ENCODE results near the gene IKZF4.
"Not testable (repeated sequence)": the region's sequence is repeated elsewhere in the genome, so short reads cannot be mapped to it uniquely, and the experiment has no call there.

IKZF4 gene

DNA sequence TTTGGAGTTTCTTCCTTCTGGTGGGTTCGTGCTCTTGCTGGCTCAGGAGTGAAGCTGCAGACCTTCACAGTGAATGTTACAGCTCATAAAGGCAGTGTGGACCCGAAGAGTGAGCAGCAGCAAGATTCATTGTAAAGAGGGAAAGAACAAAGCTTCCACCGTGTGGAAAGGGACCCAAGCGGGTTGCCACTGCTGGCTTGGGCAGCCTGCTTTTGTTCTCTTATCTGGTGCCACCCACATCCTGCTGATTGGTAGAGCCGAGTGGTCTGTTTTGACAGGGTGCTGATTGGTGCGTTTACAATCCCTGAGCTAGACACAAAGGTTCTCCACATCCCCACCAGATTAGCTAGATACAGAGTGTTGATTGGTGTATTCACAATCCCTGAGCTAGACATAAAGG lies 21.3 kb upstream of the IKZF4 start:
- not testable (repeated sequence) for DNase-seq (ENCODE audit: low read depth, low spot score)

DNA sequence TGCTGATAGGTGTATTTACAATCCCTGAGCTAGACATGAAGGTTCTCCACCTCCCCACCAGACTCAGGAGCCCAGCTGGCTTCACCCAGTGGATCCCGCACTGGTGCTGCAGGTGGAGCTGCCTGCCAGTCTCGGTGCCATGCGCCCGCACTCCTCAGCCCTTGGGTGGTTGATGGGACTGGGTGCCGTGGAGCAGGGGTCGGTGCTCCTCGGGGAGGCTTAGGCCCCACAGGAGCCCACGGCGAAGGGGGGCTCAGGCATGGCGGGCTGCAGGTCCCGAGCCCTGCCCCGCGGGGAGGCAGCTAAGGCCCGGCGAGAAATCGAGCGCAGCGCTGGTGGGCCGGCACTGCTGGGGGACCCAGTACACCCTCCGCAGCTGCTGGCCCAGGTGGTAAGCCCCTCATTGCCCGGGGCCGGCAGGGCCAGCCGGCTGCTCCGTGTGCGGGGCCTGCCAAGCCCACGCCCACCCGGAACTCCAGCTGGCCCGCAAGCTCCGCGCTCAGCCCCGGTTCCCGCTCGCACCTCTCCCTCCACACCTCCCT lies 20.8 kb upstream of the IKZF4 start:
- not testable (repeated sequence) for DNase-seq (ENCODE audit: low read depth, low spot score)

- DNase-seq (ENCODE audit: low read depth, low spot score), result no peak
Observed at GRCh38 chr12:56001487-56002100, 19.2 kb upstream of the IKZF4 start.

GRCh38 chr12:56003376-56003775 lies 17.5 kb upstream of the IKZF4 start:
- not testable (repeated sequence) for DNase-seq (ENCODE audit: low read depth, low spot score)

DNA sequence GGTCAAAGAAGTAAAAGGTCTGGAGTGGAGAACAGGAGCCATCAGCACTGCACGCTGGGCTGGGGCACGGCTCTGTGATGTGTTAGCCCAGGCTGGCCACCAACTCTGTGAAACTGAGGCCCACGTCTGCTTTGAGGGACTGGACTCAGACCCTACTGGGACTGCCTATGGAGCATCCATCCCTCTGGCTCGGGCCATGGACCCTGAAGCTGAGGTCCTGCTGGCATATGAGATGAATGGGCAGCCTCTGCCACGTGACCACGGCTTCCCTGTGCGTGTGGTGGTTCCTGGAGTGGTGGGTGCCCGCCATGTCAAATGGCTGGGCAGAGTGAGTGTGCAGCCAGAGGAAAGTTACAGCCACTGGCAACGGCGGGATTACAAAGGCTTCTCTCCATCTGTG lies 16.6 kb upstream of the IKZF4 start:
- no peak for DNase-seq (ENCODE audit: low read depth, low spot score)

DNA sequence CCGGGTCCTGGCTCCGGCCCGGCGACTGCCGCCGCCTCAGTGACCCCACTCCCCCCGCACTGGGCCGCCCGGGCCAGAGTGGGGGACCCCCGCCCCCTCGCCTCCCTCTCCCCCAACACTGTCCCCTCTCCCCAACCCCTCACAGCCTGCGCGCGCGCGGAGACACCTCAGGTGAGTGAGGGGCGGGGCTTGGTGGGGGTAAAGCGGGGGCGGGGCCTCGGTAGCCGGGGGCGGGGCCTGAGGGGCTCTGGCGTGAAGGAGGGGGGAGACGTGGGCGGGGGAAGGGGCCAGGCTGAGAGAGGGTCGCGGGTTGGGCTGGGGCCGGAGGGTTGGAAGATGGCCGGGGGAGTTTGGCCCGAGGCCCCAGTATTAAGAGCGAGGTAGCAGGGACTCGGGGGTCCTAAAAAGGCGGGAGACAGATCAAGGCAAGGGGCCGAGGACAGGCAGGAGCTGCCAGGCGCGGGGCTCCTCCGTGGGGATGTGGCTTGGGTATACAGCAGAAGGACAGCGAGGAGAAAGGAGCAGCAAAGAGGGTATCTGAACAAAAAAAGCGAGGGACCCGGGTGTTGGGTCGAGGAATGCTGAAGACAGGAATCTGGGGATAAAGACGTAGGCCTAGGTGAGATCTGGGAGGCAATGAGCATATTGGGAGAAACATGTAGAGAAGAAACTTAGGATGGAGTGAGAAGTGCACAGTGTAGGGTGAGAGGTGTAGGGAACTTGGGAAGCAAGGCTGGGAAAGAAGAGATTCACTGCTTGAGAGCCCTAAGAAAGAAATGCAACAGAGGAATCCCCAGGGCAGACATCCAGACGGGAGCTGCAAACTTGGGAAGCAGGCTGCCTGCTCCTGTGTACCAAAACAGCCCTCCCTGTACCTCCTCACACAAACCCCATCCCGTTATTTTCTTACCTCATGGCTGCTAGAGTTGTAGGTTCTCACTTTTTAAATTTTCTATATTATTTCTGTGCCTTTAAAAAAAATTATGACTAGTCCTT lies 13.0 kb upstream of the IKZF4 start:
- DNase-seq (ENCODE audit: low read depth, low spot score), result peak; percentile 32

GRCh38 chr12:56010111-56010570 lies 10.7 kb upstream of the IKZF4 start:
- no peak for DNase-seq (ENCODE audit: low read depth, low spot score)

GRCh38 chr12:56011509-56012090 lies 9.2 kb upstream of the IKZF4 start:
- DNase-seq (ENCODE audit: low read depth, low spot score), result no peak

GRCh38 chr12:56013482-56013881 lies 7.4 kb upstream of the IKZF4 start:
- DNase-seq (ENCODE audit: low read depth, low spot score), result no peak

DNA sequence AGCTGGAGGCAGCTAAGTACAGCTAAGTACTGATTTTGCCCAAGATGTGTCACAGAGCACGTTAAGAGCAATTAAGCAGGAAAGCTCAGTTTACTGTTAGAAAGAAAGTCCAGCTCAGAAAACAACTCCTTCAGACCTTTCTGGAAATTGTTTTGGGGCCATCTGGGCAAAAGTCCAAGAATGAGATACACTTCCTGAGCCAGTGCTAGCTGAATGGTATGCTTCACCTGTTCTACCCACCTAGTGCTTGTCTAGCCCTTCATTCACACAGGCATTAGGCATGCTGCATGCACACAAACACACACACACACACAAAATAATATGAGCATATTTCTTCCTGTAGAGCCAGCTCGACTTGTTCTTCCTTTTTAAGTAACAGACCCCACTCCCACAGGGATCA lies 6.6 kb upstream of the IKZF4 start:
- no peak for DNase-seq (ENCODE audit: low read depth, low spot score)

DNA sequence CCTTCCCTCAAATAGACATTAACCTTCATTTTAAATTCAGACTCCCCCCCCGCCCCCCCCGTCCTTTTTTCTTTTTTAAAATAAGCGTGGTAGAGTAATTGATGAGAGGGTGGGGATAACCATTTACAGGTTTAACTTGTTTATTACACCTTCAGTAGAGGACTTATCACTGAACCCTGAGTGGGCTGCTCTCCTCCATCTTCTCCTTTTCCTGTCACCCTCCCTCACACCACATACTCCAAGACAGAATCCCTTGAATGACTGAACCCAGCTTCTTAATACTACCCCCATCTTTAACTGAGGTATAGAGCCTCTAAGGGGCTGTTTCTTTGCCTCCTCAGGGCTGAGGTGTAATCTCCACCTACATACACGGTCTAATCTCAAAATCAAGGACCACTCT lies 3.7 kb upstream of the IKZF4 start:
- no peak for DNase-seq (ENCODE audit: low read depth, low spot score)

- no peak for DNase-seq (ENCODE audit: low read depth, low spot score)
Observed at GRCh38 chr12:56018356-56018755, 2.5 kb upstream of the IKZF4 start.

- no peak for DNase-seq (ENCODE audit: low read depth, low spot score)
Observed at GRCh38 chr12:56021889-56022497, 1.1 kb downstream of the IKZF4 start.

DNA sequence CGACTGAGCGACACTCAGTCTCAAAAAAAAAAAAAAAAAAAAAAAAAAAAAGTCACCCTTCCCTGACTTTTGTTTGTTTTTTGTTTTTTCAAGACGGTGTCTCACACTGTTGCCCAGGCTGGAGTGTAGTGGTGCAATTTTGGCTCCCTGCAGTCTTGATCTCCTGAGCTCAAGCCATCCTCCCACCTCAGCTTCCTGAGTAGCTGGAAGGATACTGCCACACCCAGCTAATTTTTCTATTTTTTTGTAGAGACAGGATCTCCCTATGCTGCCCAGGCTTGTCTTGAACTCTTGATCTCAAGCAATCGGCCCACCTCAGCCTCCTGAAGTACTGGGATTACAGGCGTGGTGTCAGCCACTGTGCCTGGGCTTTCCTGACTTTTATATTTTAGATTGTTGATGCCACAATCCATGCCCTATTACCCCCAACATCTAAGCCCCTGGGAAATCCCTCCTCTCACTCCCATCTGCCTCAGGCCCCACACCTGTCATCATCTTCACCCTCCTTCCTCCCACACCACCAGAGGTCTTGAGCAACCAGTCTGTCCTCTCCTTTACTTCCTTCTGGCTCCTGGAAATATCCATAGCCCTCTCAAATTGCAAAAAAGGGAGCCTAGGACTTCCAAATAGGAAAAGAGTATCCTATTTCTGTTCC lies 7.8 kb downstream of the IKZF4 start:
- no peak for DNase-seq (ENCODE audit: low read depth, low spot score)

DNA sequence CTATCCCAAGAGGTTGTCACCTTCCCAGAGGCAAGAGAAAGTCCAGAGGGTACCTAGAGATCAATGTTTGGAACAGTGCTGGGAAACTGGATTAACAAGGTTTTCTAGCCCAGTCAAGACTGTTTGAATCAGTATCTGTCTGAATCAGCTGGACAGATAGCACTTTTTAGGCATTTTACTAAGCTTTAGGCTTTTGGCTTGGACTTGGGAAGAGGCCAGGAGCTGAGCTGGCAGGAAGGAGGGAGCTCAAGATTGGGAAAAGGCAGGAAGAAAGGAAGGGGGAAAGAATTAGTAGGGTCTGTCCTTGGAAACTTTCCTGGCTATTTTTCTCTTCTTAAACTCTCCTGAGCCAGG lies 8.3 kb downstream of the IKZF4 start:
- no peak for DNase-seq (ENCODE audit: low read depth, low spot score)

GRCh38 chr12:56029666-56030293 lies 8.9 kb downstream of the IKZF4 start:
- no peak for DNase-seq (ENCODE audit: low read depth, low spot score)

DNA sequence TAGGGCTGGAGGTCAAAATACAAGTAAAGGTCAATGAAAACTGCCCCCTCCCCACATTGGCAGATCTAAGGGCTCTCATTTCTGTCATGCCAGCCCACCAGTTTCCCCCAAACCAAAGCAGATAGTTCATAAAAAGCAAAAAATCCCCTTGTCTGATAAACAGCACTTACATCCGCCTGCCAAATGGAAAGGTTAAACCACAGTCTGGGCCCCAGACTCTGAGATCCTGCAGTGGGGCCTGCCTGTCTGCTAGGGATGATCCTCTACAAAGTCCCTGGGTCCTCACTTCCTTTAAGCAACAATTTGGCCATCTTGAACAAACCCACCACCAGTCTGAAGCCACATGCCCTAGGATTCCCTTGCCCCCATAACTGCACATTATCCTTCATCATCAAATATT lies 11.1 kb downstream of the IKZF4 start:
- DNase-seq (ENCODE audit: low read depth, low spot score), result no peak

DNA sequence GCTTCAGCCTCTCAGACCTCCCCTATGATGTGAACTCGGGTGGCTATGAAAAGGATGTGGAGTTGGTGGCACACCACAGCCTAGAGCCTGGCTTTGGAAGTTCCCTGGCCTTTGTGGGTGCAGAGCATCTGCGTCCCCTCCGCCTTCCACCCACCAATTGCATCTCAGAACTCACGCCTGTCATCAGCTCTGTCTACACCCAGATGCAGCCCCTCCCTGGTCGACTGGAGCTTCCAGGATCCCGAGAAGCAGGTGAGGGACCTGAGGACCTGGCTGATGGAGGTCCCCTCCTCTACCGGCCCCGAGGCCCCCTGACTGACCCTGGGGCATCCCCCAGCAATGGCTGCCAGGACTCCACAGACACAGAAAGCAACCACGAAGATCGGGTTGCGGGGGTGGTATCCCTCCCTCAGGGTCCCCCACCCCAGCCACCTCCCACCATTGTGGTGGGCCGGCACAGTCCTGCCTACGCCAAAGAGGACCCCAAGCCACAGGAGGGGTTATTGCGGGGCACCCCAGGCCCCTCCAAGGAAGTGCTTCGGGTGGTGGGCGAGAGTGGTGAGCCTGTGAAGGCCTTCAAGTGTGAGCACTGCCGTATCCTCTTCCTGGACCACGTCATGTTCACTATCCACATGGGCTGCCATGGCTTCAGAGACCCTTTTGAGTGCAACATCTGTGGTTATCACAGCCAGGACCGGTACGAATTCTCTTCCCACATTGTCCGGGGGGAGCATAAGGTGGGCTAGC lies 13.9 kb downstream of the IKZF4 start:
- DNase-seq (ENCODE audit: low read depth, low spot score), result no peak

- DNase-seq (ENCODE audit: low read depth, low spot score), result no peak
Observed at GRCh38 chr12:56037161-56037560, 16.3 kb downstream of the IKZF4 start.

DNA sequence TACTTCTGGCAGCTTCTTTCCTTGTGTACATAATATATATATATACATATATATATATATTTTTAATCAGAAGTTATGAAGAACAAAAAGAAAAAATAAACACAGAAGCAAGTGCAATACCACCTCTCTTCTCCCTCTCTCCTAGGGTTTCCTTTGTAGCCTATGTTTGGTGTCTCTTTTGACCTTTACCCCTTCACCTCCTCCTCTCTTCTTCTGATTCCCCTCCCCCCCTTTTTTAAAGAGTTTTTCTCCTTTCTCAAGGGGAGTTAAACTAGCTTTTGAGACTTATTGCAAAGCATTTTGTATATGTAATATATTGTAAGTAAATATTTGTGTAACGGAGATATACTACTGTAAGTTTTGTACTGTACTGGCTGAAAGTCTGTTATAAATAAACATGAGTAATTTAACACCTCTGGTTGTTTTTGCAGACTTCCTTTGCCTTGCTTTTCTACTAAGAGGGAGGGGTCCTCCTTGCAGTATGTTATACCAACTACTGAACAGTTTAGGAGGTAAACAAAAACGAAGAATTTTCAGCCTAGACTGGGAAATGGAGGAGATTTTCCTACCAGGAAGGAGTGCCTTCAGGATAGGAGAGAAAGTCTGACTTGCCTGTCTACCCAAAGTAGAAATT lies 17.3 kb downstream of the IKZF4 start:
- no peak for DNase-seq (ENCODE audit: low read depth, low spot score)
